HepG2 (cell line): ENCODE measurements around the gene IFNB1. TPM values are rescaled to one million over a fixed set of nuclear protein-coding genes. Genes with fewer than 3 reads are reported as not detected.
A peak's percentile ranks its signal among the peaks of the same experiment; 100 is the strongest.

Experiments used
- ATAC-seq: fragments of 200-7000 bp; cut with Tn5 transposase; 3 replicates; pipeline ENCODE4 v1.9.1; 2020; ENCODE audit warnings: mild to moderate bottlenecking, moderate library complexity
- BruUV-seq: library from RNA; stranded (reverse); fragments of 400-500 nt; replicated peaks from 2 replicates; lab custom pipeline; 2021; lab: Mats Ljungman, UMichigan
- CTCF ChIA-PET: fragments of 300-600 bp; formaldehyde crosslinking; extraction: SDS; loops from one replicate; lab custom pipeline; 2021; ENCODE audit warnings: low total read pairs, inconsistent platforms, low intra/inter-chr PET ratio; lab: Yijun Ruan, JAX
- POLR2A ChIA-PET: fragments of 350-600 bp; sonication (Branson Sonifier 250); formaldehyde crosslinking; loops from one replicate; lab custom pipeline; 2020; ENCODE audit warnings: antibody characterized with exemption, inconsistent platforms; lab: Yijun Ruan, JAX
- DNase-seq: peaks from one replicate; pipeline ENCODE4 v3.0.0-alpha.2; 2015; ENCODE audit warnings: low spot score
- FAIRE-seq: peaks from 3 replicates; lab custom pipeline; 2011; peaks lifted over from hg19 to GRCh38; lab: Jason Lieb, UNC
- H2AFZ ChIP-seq: one replicate; pipeline ENCODE4 v1.6.1; 2011; ENCODE audit warnings: low read length, inconsistent platforms
- H3K27ac ChIP-seq: fragments of 300-600 bp; 3 replicates; pipeline ENCODE4 v1.8.0; 2011; ENCODE audit warnings: mixed run types, mild to moderate bottlenecking, mixed read lengths, low read length, inconsistent platforms; ENCODE audit not compliant: insufficient read depth; ENCODE audit errors: extremely low read length
- H3K27me3 ChIP-seq, 2 experiments: fragments of 200-600 bp in 1 of 2; 2 replicates in 1 of 2; 3 replicates in 1 of 2; pipeline versions ENCODE4 v1.6.0 to v1.8.0; 2011; ENCODE audit warnings: low read length in 2 of 2, mild to moderate bottlenecking in 2 of 2, moderate library complexity in 2 of 2, inconsistent platforms in 1 of 2; ENCODE audit not compliant: insufficient read depth in 2 of 2, control insufficient read depth in 1 of 2
- H3K36me3 ChIP-seq, 2 experiments: fragments of 200-600 bp in 1 of 2; replicated peaks in 1 of 2; 2 replicates in 1 of 2; 3 replicates in 1 of 2; pipeline versions ENCODE4 v1.5.1 to v1.8.0; 2011; ENCODE audit warnings: low read length in 2 of 2, inconsistent platforms in 1 of 2; ENCODE audit not compliant: insufficient read depth in 2 of 2, control insufficient read depth in 1 of 2
- H3K4me1 ChIP-seq: 2 replicates; pipeline ENCODE4 v1.5.1; 2012; ENCODE audit warnings: low read length, inconsistent platforms; ENCODE audit not compliant: insufficient read depth
- H3K4me2 ChIP-seq: 2 replicates; pipeline ENCODE4 v1.6.0; 2011; ENCODE audit warnings: low read depth, low read length, inconsistent platforms
- H3K4me3 ChIP-seq, 3 experiments: fragments of 200-600 bp in 1 of 3; sonication (generic), shearing (Covaris generic) in 1 of 3; replicated peaks in 1 of 3; 2 replicates each; pipeline ENCODE4 v1.5.1; 2011 to 2016; ENCODE audit warnings: low read length in 3 of 3, inconsistent platforms in 2 of 3, low read depth in 2 of 3, mild to moderate bottlenecking in 2 of 3, control low read depth in 1 of 3, mixed read lengths in 1 of 3; ENCODE audit not compliant: insufficient read depth in 1 of 3
- H3K79me2 ChIP-seq: one replicate; pipeline ENCODE4 v1.6.1; 2011; ENCODE audit warnings: low read length, inconsistent platforms; ENCODE audit not compliant: insufficient read depth
- H3K9ac ChIP-seq: 2 replicates; pipeline ENCODE4 v1.6.0; 2011; ENCODE audit warnings: mild to moderate bottlenecking, low read depth, low read length, inconsistent platforms; ENCODE audit not compliant: insufficient read depth
- H3K9me3 ChIP-seq: 2 replicates; pipeline ENCODE4 v1.5.1; 2012; ENCODE audit warnings: mild to moderate bottlenecking, low read length
- H4K20me1 ChIP-seq: 2 replicates; pipeline ENCODE4 v1.6.0; 2011; ENCODE audit warnings: inconsistent platforms, mild to moderate bottlenecking, low read length, moderate library complexity; ENCODE audit not compliant: insufficient read depth
- CTCF ChIP-seq: sonication (generic); formaldehyde crosslinking; IDR thresholded peaks from 2 replicates; pipeline ENCODE4 v1.5.0; 2020; ENCODE audit warnings: mild to moderate bottlenecking, missing genetic modification reagents, moderate library complexity
- IRF2 ChIP-seq: IDR thresholded peaks from 2 replicates; pipeline ENCODE4 v1.6.1; 2018; ENCODE audit warnings: missing genetic modification reagents, missing compliant biosample characterization
- MEIS2 ChIP-seq: sonication (generic); formaldehyde crosslinking; IDR thresholded peaks from 2 replicates; pipeline ENCODE4 v1.9.0; 2021; ENCODE audit warnings: mild to moderate bottlenecking, missing genetic modification reagents
- PHB2 ChIP-seq: fragments of 450-650 bp; IDR thresholded peaks from 2 replicates; pipeline ENCODE4 v1.6.1; 2018; ENCODE audit not compliant: partially characterized antibody
- SMC3 ChIP-seq: IDR thresholded peaks from 2 replicates; pipeline ENCODE4 v1.6.1; 2011; ENCODE audit warnings: low read length, improper control_type of control experiment
- SMYD3 ChIP-seq: sonication (generic); formaldehyde crosslinking; IDR thresholded peaks from 2 replicates; pipeline ENCODE4 v1.8.1; 2023; ENCODE audit warnings: mild to moderate bottlenecking, missing genetic modification reagents
- SRSF4 ChIP-seq: fragments of 200-400 bp; formaldehyde crosslinking; IDR thresholded peaks from one replicate; pipeline ENCODE4 v1.6.1; 2018; ENCODE audit warnings: mild to moderate bottlenecking, low read depth, low read length, moderate library complexity; ENCODE audit not compliant: poor library complexity, severe bottlenecking
- TEF ChIP-seq: sonication (generic); formaldehyde crosslinking; IDR thresholded peaks from 2 replicates; pipeline ENCODE4 v1.5.0; 2020; ENCODE audit warnings: missing genetic modification reagents
- ZNF101 ChIP-seq: sonication (generic); formaldehyde crosslinking; IDR thresholded peaks from 2 replicates; pipeline ENCODE4 v1.4.0; 2020; ENCODE audit warnings: mild to moderate bottlenecking, low read depth, missing genetic modification reagents, borderline replicate concordance
- ZNF207 ChIP-seq: fragments of 450-650 bp; IDR thresholded peaks from 2 replicates; pipeline ENCODE4 v1.6.1; 2016; ENCODE audit warnings: antibody characterized with exemption, borderline replicate concordance
- ZNF317 ChIP-seq: sonication (generic); formaldehyde crosslinking; IDR thresholded peaks from 2 replicates; pipeline ENCODE4 v1.5.0; 2020; ENCODE audit warnings: mild to moderate bottlenecking, missing genetic modification reagents
- ZNF326 ChIP-seq: sonication (generic); formaldehyde crosslinking; IDR thresholded peaks from 2 replicates; pipeline ENCODE4 v1.4.0; 2020; ENCODE audit warnings: missing genetic modification reagents, borderline replicate concordance
- ZNF530 ChIP-seq: sonication (generic); formaldehyde crosslinking; IDR thresholded peaks from 2 replicates; pipeline ENCODE4 v1.5.0; 2020; ENCODE audit warnings: low read depth, mild to moderate bottlenecking, missing genetic modification reagents
- ZSCAN12 ChIP-seq: sonication (generic); formaldehyde crosslinking; IDR thresholded peaks from 2 replicates; pipeline ENCODE4 v1.9.0; 2021; ENCODE audit warnings: mild to moderate bottlenecking, missing genetic modification reagents
- WGBS: methylation state at CpG from one replicate; pipeline ENCODE4 v1.1.6; 2017; ENCODE audit warnings: low lambda C conversion rate; 5-methylcytosine and 5-hydroxymethylcytosine counted together
- in situ Hi-C: cut with HindIII; loops from 2 replicates; pipeline ENCODE4 v1.10.0; 2017; ENCODE audit warnings: low pct_unique_long_range_greater_than_20kb; ENCODE audit not compliant: extremely low pct_ligation_motif_present
- intact Hi-C: fragments of 100-400 bp; cut with micrococcal nuclease; formaldehyde crosslinking; loops from one replicate; pipeline ENCODE4 v1.10.0; 2022; ENCODE audit not compliant: unreplicated experiment
- polyA plus RNA-seq, 8 experiments: library from polyadenylated mRNA; depleted of rRNA in 3 of 8; stranded (reverse) in 7 of 8; unstranded in 1 of 8; fragments of >200 nt; fragmentation: Illumina TruSeq in 4 of 8; extraction: Trizol in 4 of 8; gene quantifications; 2 replicates each; pipeline versions ENCODE4 v1.2.1 to v1.2.3, GENCODE V29; 2011 to 2016; ENCODE audit warnings: low read depth in 4 of 8, missing spikeins in 1 of 8, mixed read lengths in 1 of 8; ENCODE audit not compliant: insufficient read depth in 1 of 8
- total RNA-seq, 5 experiments: library from RNA; depleted of rRNA; stranded (reverse); fragments of >200 nt; fragmentation: Illumina TruSeq; extraction: Trizol; gene quantifications; 2 replicates each; pipeline ENCODE4 v1.2.3, GENCODE V29; 2016; ENCODE audit warnings: low read depth in 1 of 5

Gene IFNB1
- total and polyA plus RNA-seq, 2 of the 13 experiments (the other 11 are each of a cell fraction or from before 2014, with no cell fraction given), result not detected

- H3K27me3 ChIP-seq, result no peaks in the 10 kb centered on the region
- no peak overlapping the region for H2AFZ ChIP-seq
- H3K4me3 ChIP-seq, result no peak overlapping the region
- WGBS, result 0% methylated on average over 2 of the region's 2 CpGs
- BruUV-seq, result no TSS peak
- H3K4me2 ChIP-seq, result no peak overlapping the region
- DNase-seq (no peak), ATAC-seq (no peak), FAIRE-seq (no peak)
- intact Hi-C loops (loop anchor here (5.0 kb wide), 2 partner anchors 1622 to 1642 kb away; no protein-coding TSS in a partner anchor), in situ Hi-C loops (loop anchor here (5.0 to 25.0 kb wide), 4 partner anchors 502 to 1627 kb away; partner anchors contain the start of gene MLLT3)
- no peaks in the 10 kb centered on the region for H3K79me2 ChIP-seq
- no peaks in the 10 kb centered on the region for H3K36me3 ChIP-seq
- no peaks in the 10 kb centered on the region for H3K4me1 ChIP-seq
- no peak overlapping the region for H3K27ac ChIP-seq
- POLR2A ChIA-PET, result no interaction called here
- H4K20me1 ChIP-seq, result no peaks in the 10 kb centered on the region
- H3K9ac ChIP-seq, result no peak overlapping the region
- CTCF ChIA-PET, result interaction anchor here (1.5 kb wide), 1 partner anchor 1189 kb away, joined by 3 read pairs; no protein-coding TSS in a partner anchor
- TF ChIP-seq ZNF326 (CRISPR knock-in tag), result no peak
- no peak for TF ChIP-seq PHB2
- TF ChIP-seq IRF2 (CRISPR knock-in tag), result no peak
- H3K9me3 ChIP-seq, result no peaks in the 10 kb centered on the region
Measured at GRCh38 chr9:21114311-21114710, 36.6 kb upstream of the IFNB1 start.

- Histone ChIP-seq H2AFZ (no peak overlapping the region), H3K4me2 (no peak overlapping the region), H3K36me3 (no peaks in the 10 kb centered on the region), H3K9me3 (no peaks in the 10 kb centered on the region), H4K20me1 (no peaks in the 10 kb centered on the region), H3K79me2 (no peaks in the 10 kb centered on the region), H3K27me3 (no peaks in the 10 kb centered on the region), H3K27ac (no peak overlapping the region), H3K4me3 (no peak overlapping the region), H3K4me1 (no peaks in the 10 kb centered on the region), H3K9ac (no peak overlapping the region)
- FAIRE-seq (peak; percentile 86), DNase-seq (peak; percentile 61), ATAC-seq (peak; percentile 98)
- intact Hi-C loops, result loop anchor here (1.0 to 5.0 kb wide), 7 partner anchors 170 to 1639 kb away; no protein-coding TSS in a partner anchor
- in situ Hi-C loops, result loop anchor here (5.0 to 25.0 kb wide), 4 partner anchors 499 to 1624 kb away; partner anchors contain the start of gene MLLT3
- CTCF ChIA-PET, result interaction anchor here (1.1 to 2.5 kb wide), 5 partner anchors 486 to 1185 kb away, joined by 3 to 20 read pairs (median 4); no protein-coding TSS in a partner anchor
- WGBS, result 2% methylated on average over 4 of the region's 4 CpGs
- POLR2A ChIA-PET, result no interaction called here
- no TSS peak for BruUV-seq
- TF ChIP-seq ZNF101 (CRISPR knock-in tag) (no peak), ZSCAN12 (no peak), ZNF530 (CRISPR knock-in tag) (no peak), TEF (CRISPR knock-in tag) (no peak), SMC3 (peak; percentile 56; the same call in 1 of the 2 replicates), ZNF207 (no peak), SMYD3 (no peak), SRSF4 (no peak), ZNF317 (CRISPR knock-in tag) (no peak), CTCF (CRISPR knock-in tag) (peak; percentile 85), MEIS2 (no peak)
Measured at GRCh38 chr9:21110708-21111576, 33.2 kb upstream of the IFNB1 start.
